SKM-1 treated with dmso at 0.1 percent for 144 hours (cell line): ENCODE results near the gene GAR1.
A peak's percentile ranks its signal among the peaks of the same experiment; 100 is the strongest.
"Not testable (repeated sequence)": the region's sequence is repeated elsewhere in the genome, so short reads cannot be mapped to it uniquely, and the experiment has no call there.

Experiments
- DNase-seq: peaks from one replicate; lab custom pipeline; 2025; ENCODE audit not compliant: unreplicated experiment; lab: John Stamatoyannopoulos, UW

GAR1 gene

GRCh38 chr4:109815151-109816081 lies at the start of gene GAR1:
Gene GAR1 (plus strand): TSS chr4:109815762. CDS start chr4:109816165, 403 bp downstream.
- DNase-seq, result peak; percentile 95

- DNase-seq, result not testable (repeated sequence)
Observed at GRCh38 chr4:109782092-109782491, 33.5 kb upstream of the GAR1 start.

GRCh38 chr4:109786846-109787245 lies 28.7 kb upstream of the GAR1 start:
- DNase-seq, result no peak

- no peak for DNase-seq
Observed at GRCh38 chr4:109787807-109788206, 27.8 kb upstream of the GAR1 start.

GRCh38 chr4:109795059-109795458 lies 20.5 kb upstream of the GAR1 start:
- DNase-seq, result no peak

GRCh38 chr4:109798866-109799265 lies 16.7 kb upstream of the GAR1 start:
- DNase-seq, result no peak

GRCh38 chr4:109801099-109801789 lies 14.3 kb upstream of the GAR1 start:
- DNase-seq, result no peak

- no peak for DNase-seq
Observed at GRCh38 chr4:109801895-109802319, 13.7 kb upstream of the GAR1 start, which contains the start of gene CFI. Gene CFI (minus strand): TSS chr4:109801999. CDS start chr4:109801971, 28 bp downstream.

GRCh38 chr4:109803924-109804571 lies 11.5 kb upstream of the GAR1 start:
- DNase-seq, result peak; percentile 18

GRCh38 chr4:109809655-109810054 lies 5.9 kb upstream of the GAR1 start:
- DNase-seq, result no peak

- DNase-seq, result no peak
Observed at GRCh38 chr4:109810552-109811387, 4.8 kb upstream of the GAR1 start.

- no peak for DNase-seq
Observed at GRCh38 chr4:109811707-109812106, 3.9 kb upstream of the GAR1 start.

GRCh38 chr4:109816082-109816442 lies 500 bp downstream of the GAR1 start:
- no peak for DNase-seq

GRCh38 chr4:109816894-109817293 lies 1.3 kb downstream of the GAR1 start:
- DNase-seq, result no peak

GRCh38 chr4:109818268-109818667 lies 2.7 kb downstream of the GAR1 start:
- no peak for DNase-seq

GRCh38 chr4:109820563-109820962 lies 5.0 kb downstream of the GAR1 start:
- no peak for DNase-seq

GRCh38 chr4:109821185-109821584 lies 5.6 kb downstream of the GAR1 start:
- DNase-seq, result no peak

- peak; percentile 6 for DNase-seq
Observed at GRCh38 chr4:109826719-109827118, 11.2 kb downstream of the GAR1 start.

GRCh38 chr4:109827672-109828071 lies 12.1 kb downstream of the GAR1 start, which contains the start of gene RRH:
Gene RRH (plus strand): TSS chr4:109827972. CDS start chr4:109828028, 56 bp downstream.
- DNase-seq, result no peak

- DNase-seq, result no peak
Observed at GRCh38 chr4:109833756-109834155, 18.2 kb downstream of the GAR1 start.

- no peak for DNase-seq
Observed at GRCh38 chr4:109836985-109837384, 21.4 kb downstream of the GAR1 start.
